GM18508 (cell line): ENCODE data around the gene UGT1A10.

Source experiments
- ATAC-seq: cut with Tn5 transposase; IDR thresholded peaks from one replicate; pipeline ENCODE4 v1.9.1; 2021; ENCODE audit warnings: moderate number of reproducible peaks; ENCODE audit not compliant: insufficient read depth, unreplicated experiment

Gene UGT1A10

DNA sequence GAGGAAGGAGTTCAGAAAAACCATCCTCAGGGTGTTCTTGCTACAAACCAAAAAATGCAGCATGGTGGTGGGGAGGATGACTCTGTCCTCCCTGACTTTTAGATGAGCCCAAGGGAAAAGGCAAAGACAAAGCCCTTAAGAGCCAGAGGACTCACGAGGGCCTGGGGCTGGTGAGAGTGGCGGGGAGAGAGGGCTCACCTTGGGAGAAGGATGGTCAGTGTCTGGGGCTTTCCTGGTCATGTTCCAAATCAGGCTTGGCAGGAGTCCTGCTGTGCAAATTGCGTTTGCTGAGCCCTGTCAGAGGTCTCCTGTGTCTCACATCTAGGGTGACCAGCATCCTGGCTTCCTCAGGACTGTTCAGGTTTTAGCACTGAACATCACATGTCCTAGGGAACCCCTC lies 128.5 kb downstream of the UGT1A10 start:
- no peak for ATAC-seq

DNA sequence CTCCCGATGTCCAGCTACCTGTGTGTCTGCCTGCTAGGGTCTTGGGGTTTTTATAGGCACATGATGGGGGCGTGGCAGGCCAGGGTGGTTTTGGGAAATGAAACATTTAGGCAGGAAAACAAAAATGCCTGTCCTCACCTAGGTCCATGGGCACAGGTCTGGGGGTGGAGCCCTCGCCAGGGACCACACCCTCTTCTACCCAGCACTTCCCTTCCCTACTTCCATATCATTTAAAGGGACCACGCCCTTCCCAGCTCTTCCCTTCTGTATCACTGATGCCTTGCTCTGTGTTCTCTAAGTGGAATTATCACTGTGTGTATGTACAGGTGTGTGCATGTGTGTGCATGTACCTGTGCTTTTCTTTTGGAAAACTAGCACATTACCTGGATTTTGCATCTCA lies 130.2 kb downstream of the UGT1A10 start:
- ATAC-seq = no peak

GRCh38 chr2:233768076-233768475 lies 131.8 kb downstream of the UGT1A10 start:
- no peak for ATAC-seq

DNA sequence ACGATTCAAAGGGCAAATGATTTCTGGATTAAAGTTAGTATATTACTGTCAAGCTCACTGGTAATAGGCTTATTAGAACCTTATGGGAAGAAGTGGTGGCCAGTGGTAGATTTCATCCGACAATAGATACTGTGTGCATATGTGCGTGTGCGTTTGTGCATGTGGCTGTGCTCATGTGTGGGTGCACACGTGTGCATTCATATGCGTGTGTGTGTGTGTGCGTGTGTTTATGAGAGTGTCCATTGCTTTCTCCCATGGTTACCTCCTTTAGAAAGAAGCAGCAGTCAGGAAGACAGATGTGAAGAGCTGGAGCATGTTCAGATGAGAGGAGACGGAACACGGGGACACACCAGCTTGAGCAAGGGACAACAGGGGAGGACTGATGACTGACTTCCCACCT lies 133.0 kb downstream of the UGT1A10 start:
- no peak for ATAC-seq

DNA sequence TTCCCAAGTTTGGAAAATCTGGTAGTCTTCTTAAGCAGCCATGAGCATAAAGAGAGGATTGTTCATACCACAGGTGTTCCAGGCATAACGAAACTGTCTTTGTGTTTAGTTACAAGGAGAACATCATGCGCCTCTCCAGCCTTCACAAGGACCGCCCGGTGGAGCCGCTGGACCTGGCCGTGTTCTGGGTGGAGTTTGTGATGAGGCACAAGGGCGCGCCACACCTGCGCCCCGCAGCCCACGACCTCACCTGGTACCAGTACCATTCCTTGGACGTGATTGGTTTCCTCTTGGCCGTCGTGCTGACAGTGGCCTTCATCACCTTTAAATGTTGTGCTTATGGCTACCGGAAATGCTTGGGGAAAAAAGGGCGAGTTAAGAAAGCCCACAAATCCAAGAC lies 135.9 kb downstream of the UGT1A10 start:
- ATAC-seq = no peak

- no peak for ATAC-seq
Measured at GRCh38 chr2:233772583-233772982, 136.3 kb downstream of the UGT1A10 start.

DNA sequence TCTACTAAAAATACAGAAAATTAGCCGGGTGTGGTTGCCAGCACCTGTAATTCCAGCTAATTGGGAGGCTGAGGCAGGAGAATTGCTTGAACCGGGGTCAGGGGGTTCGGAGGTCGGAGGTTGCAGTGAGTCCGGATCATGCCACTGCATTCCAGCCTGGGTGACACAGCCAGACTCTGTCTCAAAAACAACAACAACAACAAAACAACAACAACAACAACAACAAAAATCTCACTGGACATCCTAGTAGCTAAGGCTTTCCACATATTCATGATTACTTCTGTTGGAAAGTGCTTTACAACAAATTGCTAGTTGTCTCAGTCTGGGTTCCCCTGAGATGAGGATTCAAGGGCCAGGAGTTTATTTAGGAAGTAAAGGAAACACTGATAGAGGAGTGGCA lies 137.6 kb downstream of the UGT1A10 start:
- no peak for ATAC-seq

DNA sequence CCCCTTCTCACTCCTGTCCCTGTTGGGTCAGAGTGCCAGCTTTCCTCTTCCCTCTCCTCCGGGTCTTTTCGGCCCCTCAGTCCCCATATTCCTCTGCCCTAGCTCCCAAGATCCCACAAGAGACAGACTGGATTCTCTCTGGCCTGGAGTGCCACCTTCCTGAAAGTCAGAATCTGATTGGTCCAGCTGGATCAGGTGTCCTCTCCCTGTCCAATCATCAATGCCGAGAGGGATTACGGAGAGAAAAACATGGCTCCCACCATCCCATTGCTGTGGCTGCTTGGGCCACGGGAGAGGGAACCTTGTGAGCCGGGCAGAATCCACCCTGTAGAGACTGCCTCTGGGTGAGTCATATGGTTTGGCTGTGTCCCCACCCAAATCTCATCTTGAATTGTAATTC lies 139.2 kb downstream of the UGT1A10 start:
- no peak for ATAC-seq

DNA sequence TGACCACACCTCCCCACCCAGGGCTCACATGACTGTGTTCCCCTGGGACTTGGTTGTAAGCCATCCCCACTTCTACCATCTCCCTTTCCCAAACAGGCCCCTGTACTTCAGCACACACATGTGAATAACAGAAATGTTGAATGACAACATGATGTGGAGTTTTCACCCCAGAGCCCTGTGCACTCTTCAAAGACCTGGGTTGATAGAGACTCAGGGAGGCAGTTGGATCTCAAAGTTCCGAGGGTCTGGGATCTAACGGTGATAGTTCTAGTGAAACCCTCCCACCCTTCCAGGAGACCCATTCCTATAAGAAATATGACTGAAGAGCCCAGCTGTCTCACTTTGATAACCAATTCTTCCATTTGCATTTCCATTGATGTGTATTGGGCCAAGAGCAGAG lies 141.8 kb downstream of the UGT1A10 start, which contains the start of gene MROH2A:
Gene MROH2A, plus strand, starts transcription at position 301 of the 400 bp plus-strand sequence. CDS start 1,029 bp downstream, outside the sequence.
- ATAC-seq = no peak

- ATAC-seq = no peak
Measured at GRCh38 chr2:233779722-233780121, 143.5 kb downstream of the UGT1A10 start.

- ATAC-seq = no peak
Measured at GRCh38 chr2:233780771-233781170, 144.5 kb downstream of the UGT1A10 start.

DNA sequence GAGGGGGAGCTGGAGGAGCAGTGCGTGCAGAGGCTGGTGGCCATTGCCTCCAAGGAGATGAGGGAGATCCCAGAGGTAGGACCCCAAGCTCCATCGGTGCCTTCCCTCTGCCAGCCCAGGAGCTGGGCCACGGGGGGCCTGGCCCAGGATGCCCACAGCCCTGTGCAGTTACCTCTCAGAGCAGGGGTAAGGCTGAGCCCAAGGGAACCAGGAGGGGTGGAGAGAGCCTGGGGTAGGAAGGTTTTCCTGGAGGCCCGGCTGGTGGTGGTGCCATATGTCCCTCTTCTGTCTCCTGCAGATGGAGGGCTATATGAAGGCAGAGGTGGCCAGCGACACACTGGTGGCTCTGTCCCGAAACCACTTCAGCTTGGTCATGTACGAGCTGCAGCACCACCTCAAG lies 153.3 kb downstream of the UGT1A10 start:
- ATAC-seq = no peak

- no peak for ATAC-seq
Measured at GRCh38 chr2:233791151-233791882, 155.1 kb downstream of the UGT1A10 start.

- ATAC-seq = no peak
Measured at GRCh38 chr2:233791883-233792329, 155.7 kb downstream of the UGT1A10 start.

DNA sequence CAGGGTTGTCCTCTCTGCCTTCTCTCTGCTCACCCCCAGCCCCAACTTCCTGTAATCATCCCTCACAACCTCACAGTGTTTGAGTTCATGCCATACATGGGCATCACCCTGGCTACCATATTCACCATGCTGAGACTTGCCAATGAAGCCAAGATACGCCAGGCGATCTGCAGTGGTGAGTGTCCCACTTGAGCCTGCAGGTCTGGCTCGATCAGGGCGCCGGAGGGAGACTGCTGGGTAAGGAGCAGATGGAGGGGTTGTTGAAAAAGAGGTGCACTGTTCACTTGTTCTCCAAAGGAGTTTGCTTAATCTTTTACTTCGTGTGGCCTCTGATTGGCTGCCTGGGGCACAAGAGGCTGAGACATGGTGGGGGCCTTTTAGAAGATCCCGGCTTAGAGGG lies 156.5 kb downstream of the UGT1A10 start:
- ATAC-seq = no peak

DNA sequence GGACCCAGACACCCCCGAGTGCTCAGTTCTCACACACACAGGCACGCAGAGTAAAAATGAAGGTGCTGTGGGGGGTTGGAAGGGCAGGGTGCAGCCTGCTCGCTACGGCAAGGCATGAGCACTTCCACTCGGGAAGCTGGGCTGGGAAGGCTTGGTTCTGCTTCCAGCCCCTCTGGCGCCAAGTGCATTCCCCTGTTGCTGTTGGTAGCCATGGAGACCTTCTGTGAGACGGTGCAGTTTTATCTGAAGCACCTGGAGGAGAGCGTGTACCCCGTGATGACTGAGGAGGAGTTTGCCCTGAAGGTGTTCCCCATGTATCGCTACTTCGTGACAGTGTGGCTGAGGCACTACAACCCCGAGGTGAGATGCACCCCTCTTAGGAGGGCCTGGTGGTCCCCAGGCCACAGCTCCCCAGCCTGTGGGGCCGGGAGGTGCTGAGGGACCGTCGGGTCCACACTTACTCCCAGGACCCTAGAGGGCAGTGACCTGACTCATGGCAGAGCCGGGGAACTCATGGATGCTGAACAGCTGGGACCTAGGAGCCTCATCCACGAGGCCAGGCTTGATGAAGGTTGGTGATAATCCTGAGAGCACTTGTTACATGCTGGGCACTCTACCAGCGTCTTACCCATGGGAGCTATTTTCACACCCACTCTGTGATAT lies 157.3 kb downstream of the UGT1A10 start:
- ATAC-seq = no peak

- ATAC-seq = no peak
Measured at GRCh38 chr2:233794128-233794658, 157.9 kb downstream of the UGT1A10 start.

DNA sequence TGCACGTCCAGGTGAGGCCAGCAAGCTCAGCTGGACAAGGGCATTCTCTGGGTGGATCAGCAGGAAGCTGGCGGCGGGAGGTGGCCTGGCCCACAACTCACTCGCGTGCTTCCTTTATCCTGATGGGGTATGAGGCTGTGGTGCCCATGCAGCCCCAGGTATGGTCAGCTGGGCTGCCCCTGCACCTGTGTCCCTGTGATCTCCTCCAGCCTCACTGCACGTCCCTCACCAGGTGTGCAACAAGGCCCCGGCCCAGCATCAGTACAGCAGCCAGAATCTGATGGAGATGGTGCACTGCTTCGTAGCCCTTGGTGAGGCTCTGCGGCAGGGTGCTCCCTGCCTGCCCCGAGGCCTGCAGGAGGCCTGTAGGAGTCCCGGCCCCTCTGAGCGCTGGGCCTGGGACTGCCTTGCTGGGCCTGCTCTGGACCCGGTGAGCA lies 159.5 kb downstream of the UGT1A10 start:
- no peak for ATAC-seq

DNA sequence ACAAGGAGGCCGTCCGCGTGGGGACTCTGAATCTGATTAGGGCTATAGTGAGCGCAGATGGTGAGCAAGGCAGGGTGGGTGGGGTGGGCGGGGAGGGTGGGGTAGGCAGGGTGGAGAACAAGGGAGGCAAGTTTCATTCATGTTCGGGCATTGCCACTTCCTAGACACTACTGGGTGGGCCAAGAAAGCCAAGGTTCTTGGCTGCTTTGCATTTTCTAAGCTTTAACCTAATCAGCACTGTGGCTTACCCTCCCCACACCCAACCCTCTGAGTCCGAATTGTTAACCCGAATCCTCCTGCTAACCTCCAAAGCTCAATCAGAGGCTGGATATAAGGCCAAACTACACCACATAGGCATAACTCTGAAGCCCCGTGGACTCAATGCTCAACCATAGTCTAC lies 160.0 kb downstream of the UGT1A10 start:
- no peak for ATAC-seq

- no peak for ATAC-seq
Measured at GRCh38 chr2:233798335-233799086, 162.3 kb downstream of the UGT1A10 start.
